Peyer's patch (tissue), 4 donors: Measurements from ENCODE around the gene GRIPAP1.

Experiments
- POLR2A ChIP-seq, 2 donors: fragments of 450-650 bp; IDR thresholded peaks; one replicate each; pipeline ENCODE4 v1.5.1; 2017; ENCODE audit warnings: antibody characterized with exemption in 2 of 2, mild to moderate bottlenecking in 2 of 2, moderate library complexity in 2 of 2
- TF ChIP-seq, protein P1 (sequence below), 6 experiments: fragments of 450-650 bp in 4 of 6; fragments of 200-600 bp in 2 of 6; sonication (generic) in 1 of 6; IDR thresholded peaks; one replicate each; pipeline ENCODE4 v1.5.1; 2017 to 2019; ENCODE audit warnings: antibody characterized with exemption in 6 of 6, mild to moderate bottlenecking in 3 of 6, moderate library complexity in 1 of 6

GRCh38 chrX:48961585-48962091 lies 40.4 kb downstream of the GRIPAP1 start:
- TF ChIP-seq, protein P1, sequence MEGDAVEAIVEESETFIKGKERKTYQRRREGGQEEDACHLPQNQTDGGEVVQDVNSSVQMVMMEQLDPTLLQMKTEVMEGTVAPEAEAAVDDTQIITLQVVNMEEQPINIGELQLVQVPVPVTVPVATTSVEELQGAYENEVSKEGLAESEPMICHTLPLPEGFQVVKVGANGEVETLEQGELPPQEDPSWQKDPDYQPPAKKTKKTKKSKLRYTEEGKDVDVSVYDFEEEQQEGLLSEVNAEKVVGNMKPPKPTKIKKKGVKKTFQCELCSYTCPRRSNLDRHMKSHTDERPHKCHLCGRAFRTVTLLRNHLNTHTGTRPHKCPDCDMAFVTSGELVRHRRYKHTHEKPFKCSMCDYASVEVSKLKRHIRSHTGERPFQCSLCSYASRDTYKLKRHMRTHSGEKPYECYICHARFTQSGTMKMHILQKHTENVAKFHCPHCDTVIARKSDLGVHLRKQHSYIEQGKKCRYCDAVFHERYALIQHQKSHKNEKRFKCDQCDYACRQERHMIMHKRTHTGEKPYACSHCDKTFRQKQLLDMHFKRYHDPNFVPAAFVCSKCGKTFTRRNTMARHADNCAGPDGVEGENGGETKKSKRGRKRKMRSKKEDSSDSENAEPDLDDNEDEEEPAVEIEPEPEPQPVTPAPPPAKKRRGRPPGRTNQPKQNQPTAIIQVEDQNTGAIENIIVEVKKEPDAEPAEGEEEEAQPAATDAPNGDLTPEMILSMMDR (IDR thresholded peaks at IDR 0.05): no peak
- TF ChIP-seq POLR2A (IDR thresholded peaks at IDR 0.05): no peak
